ENCODE data around the gene GOLGA6A. TPM values are rescaled to one million over a fixed set of nuclear protein-coding genes. Genes with fewer than 3 reads are reported as not detected.
"Not testable (repeated sequence)": the region's sequence is repeated elsewhere in the genome, so short reads cannot be mapped to it uniquely, and the experiment has no call there.

GOLGA6A gene
- total RNA-seq, 4 donors from 2014 or later = 0.20 to 0.87 TPM; not detected in 2

DNA sequence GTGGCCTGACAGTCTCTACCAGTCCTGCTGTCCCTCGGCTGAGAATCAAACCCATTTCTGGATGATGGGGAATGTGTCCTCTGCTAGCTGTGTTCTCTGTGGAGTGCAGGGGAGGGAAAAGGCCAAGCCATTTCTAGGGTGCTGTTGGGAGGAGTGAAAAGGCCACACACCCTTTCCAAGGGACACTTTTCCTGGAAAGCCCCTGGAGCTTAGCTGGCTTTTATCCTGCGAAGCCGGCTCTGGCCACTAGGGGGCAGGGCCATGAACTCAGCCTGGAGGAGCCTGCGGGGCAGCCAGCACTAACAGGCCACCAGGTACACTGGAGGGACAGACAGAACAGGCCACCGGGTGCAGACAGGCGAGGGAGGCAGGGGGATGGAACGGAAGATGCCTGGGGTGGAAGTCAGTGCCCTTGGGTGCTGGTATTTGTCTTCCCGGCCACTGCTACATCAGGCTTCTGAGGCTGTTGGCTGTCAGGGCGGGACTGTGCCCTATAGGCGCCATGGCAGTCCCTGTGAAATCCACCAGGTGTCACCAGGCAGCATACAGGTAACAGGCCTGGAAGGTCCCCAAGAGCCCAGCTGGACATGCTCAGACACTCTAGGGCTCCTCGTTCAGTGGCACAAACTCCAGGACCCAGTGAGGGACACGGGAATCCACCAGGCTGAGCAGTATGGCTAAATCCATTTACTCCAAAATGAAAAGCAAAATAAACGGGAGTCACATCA is 16.5 kb downstream of the GOLGA6A start:
- not testable (repeated sequence) for H3K9me3 ChIP-seq, H3K4me1 ChIP-seq, H3K27me3 ChIP-seq, H3K36me3 ChIP-seq, H3K4me3 ChIP-seq, H3K27ac ChIP-seq
- TF ChIP-seq, protein P1, sequence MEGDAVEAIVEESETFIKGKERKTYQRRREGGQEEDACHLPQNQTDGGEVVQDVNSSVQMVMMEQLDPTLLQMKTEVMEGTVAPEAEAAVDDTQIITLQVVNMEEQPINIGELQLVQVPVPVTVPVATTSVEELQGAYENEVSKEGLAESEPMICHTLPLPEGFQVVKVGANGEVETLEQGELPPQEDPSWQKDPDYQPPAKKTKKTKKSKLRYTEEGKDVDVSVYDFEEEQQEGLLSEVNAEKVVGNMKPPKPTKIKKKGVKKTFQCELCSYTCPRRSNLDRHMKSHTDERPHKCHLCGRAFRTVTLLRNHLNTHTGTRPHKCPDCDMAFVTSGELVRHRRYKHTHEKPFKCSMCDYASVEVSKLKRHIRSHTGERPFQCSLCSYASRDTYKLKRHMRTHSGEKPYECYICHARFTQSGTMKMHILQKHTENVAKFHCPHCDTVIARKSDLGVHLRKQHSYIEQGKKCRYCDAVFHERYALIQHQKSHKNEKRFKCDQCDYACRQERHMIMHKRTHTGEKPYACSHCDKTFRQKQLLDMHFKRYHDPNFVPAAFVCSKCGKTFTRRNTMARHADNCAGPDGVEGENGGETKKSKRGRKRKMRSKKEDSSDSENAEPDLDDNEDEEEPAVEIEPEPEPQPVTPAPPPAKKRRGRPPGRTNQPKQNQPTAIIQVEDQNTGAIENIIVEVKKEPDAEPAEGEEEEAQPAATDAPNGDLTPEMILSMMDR (IDR thresholded peaks at IDR 0.05) = peak; percentile 37 to 56 (median 51)
- peak in 1 of 2 donors; percentile 36 for DNase-seq (ENCODE audit: low spot score in 2 of 2)
- WGBS, 2 donors = 42 to 68% methylated on average over 5 to 7 of the region's 13 CpGs

DNA sequence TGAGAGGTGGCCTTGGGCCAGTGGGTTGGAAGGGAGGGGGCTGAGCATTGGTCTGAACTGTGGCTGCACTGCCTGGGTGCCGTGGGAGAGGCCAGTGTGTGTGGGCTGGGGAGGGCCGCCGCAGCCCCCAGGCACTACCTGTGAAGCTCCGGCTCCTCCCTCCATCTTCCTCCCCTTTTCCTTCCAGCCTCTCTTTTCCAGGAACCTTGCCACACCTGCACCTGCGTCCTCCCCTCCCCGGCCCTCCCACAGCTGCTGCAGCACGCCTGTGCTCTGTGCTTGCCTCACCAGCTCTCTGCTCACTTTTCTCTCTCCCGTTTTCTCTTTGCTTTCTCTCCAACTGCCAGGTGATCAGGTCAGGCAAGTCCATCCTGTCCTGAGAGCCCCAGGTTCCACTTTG is 17.5 kb downstream of the GOLGA6A start:
- not testable (repeated sequence) for DNase-seq (ENCODE audit: low spot score in 2 of 2); H3K36me3 ChIP-seq

DNA sequence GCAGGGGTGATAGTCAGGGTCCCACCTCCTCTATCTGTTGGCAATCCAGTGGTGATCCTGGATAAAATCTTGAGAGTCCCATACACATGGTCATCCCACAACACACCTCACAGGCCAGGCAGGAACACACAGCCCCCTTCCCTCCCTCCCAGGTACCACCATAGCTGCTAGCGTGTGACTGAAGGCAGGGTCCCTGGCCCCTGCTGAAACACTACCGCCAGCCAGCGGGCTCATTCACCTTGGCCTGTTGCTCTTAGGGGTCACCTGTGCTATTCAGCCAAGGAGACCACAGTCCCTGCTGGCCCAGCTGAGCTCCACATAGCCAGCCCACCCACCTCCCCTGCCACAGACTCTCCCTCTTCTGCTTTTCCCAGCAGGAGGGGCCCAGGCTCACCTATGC is 18.2 kb downstream of the GOLGA6A start:
- peaks cover 0 to 11% (median 0%) of the 10 kb centered on the region in 3 donors for H3K36me3 ChIP-seq
- H3K4me1 ChIP-seq; H3K4me3 ChIP-seq; H3K27ac ChIP-seq; H3K9me3 ChIP-seq; H3K27me3 ChIP-seq; DNase-seq (ENCODE audit: low spot score in 2 of 2): not testable (repeated sequence)
- WGBS, 2 donors = 90 to 100% methylated on average over 3 of the region's 3 CpGs

More for the DNA sequence above, 17.5 kb downstream of the GOLGA6A start:
- H3K9me3 ChIP-seq, H3K27ac ChIP-seq, H3K4me3 ChIP-seq, H3K27me3 ChIP-seq, H3K4me1 ChIP-seq: not testable (repeated sequence)
- WGBS, 2 donors = 76 to 86% methylated on average over 8 of the region's 8 CpGs

DNA sequence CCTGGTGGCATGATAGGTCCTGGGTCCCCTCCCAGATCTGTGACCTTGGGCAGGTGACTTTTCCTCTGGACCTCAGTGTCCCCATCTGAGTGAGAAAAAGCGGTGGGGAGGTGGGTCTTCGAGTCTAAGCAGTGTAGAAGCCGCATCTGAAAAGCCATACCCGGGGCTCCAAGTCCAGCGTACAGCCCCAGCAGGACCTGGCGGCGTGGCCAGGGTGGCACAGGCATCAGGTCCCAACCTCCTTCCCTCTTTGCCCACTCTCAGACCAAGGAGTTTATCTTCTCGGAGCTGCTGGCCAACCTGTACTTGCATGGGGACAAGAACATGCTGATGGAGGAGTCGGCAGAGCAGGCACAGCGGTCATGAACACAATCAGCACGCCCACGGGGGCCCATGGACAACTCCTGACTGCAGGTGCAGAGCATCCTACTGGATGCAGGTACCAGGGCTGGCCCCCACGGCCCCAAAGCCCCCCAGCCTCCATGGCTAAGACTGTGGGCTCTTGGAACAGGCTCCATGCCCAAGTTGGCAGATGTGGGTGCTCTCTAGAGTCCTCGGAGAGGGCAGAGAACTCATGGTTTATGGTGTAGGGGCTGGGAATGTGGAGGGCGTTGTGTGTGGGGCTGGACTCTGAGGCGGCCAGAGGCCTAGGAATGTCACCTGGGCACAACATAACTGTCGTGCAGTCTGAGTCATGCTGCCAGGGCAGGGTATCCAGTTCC is 18.8 kb downstream of the GOLGA6A start:
- H3K27me3 ChIP-seq; H3K4me1 ChIP-seq; H3K27ac ChIP-seq; H3K4me3 ChIP-seq; H3K9me3 ChIP-seq; DNase-seq (ENCODE audit: low spot score in 2 of 2): not testable (repeated sequence)
- 82 to 83% methylated on average over 8 to 9 of the region's 17 CpGs for WGBS, 2 donors
- H3K36me3 ChIP-seq = peaks cover 0 to 15% (median 0%) of the 10 kb centered on the region in 3 donors

DNA sequence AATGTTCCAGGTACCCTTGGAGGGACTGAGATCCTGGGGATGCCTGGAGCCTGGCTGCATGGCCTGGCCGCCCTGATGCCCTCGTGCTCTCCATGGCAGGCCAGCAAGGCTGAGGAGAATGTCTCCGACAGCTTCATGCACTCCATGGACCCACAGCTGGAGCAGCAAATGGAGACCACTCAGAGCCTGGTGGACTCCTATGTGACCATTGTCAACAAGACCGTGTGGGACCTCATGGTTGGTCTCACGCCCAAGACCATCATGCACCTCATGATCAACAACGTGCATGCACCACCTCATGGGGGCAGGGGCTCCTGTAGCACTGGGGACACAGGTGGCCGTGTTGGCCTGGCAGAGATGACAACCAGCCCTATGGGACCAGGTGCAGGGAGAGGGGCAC is 19.7 kb downstream of the GOLGA6A start:
- no peak overlapping the region for H3K4me3 ChIP-seq
- H3K36me3 ChIP-seq = peaks cover 0 to 15% (median 0%) of the 10 kb centered on the region in 3 donors
- 87 to 91% methylated on average over 5 to 7 of the region's 7 CpGs for WGBS, 2 donors
- H3K27ac ChIP-seq = no peak overlapping the region
- no peak for DNase-seq (ENCODE audit: low spot score in 2 of 2)
- TF ChIP-seq EP300 (IDR thresholded peaks at IDR 0.05) (no peak), POLR2A (IDR thresholded peaks at IDR 0.05) (no peak)
- TF ChIP-seq, protein P1 (IDR thresholded peaks at IDR 0.05) = no peak
- H3K9me3 ChIP-seq = no peaks in the 10 kb centered on the region
- no peaks in the 10 kb centered on the region for H3K4me1 ChIP-seq
- no peaks in the 10 kb centered on the region for H3K27me3 ChIP-seq

DNA sequence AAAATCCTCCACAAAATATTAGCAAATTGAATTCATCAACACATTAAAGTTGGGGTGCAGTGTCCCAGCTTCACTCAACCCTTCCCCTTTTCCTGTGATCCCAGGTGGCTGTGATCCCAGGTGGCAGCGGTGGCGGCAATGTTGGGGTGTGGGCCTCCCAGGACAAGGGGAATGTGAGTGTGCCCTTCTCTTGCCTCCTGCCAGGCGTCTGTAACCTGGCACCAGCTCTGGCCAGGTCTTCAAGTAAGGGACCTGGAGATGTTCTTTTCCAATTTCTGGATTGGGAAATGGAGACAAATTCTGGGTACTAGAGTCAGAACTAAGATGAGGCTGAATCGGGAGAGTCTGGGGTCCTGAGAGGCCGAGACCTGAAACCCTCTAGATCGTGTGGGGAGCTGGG is 20.1 kb downstream of the GOLGA6A start:
- TF ChIP-seq, protein P1 (IDR thresholded peaks at IDR 0.05) = no peak
- TF ChIP-seq POLR2A (IDR thresholded peaks at IDR 0.05) (no peak), EP300 (IDR thresholded peaks at IDR 0.05) (no peak)
- WGBS, 2 donors = 84 to 95% methylated on average over 6 of the region's 6 CpGs
- DNase-seq (ENCODE audit: low spot score in 2 of 2) = no peak

More for the DNA sequence above, 20.1 kb downstream of the GOLGA6A start:
- no peak overlapping the region for H3K4me3 ChIP-seq
- no peak overlapping the region for H3K27ac ChIP-seq
- H3K4me1 ChIP-seq = no peaks in the 10 kb centered on the region
- no peaks in the 10 kb centered on the region for H3K27me3 ChIP-seq
- peaks cover 0 to 15% (median 0%) of the 10 kb centered on the region in 3 donors for H3K36me3 ChIP-seq
- H3K9me3 ChIP-seq = no peaks in the 10 kb centered on the region
